LoVo (cell line): ENCODE measurements around the gene ANKRD13B.
A peak's percentile ranks its signal among the peaks of the same experiment; 100 is the strongest.

Experiments used
- DNase-seq: peaks from one replicate; pipeline ENCODE4 v3.0.0-alpha.2; 2016; ENCODE audit warnings: low spot score

ANKRD13B gene

DNA sequence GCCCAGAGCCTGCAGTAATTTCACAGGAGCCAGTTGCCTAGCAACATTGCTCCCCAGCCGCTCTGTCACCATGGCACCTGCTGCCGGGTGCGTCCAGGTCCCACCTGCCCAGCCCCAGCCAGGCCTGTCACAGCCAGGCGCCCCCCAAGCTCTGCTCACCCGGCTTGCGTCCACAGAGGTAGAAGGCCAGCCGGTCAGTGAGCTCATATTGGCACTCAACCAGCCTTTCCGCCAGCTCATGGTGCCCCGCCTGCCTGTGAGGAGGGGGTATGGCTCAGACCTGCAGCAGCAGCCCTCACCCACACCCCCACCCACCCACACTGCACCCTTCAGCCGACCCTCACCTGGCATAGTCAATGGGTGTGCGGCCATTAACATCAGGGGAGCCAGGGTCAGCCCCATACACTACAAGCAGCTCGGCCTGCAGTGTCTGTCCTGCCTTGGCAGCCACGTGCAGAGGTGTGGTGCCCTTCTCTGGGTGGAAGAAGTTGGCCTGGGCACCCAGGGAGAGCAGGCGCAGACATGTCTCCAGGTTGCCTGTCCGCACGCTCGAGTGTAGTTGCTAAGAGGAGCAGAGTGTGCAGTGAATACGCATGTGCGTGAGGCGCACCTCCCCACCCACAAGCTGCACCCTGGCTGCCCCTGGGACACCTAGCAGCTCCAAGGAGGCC is 11.2 kb upstream of the ANKRD13B start:
- DNase-seq: no peak

DNA sequence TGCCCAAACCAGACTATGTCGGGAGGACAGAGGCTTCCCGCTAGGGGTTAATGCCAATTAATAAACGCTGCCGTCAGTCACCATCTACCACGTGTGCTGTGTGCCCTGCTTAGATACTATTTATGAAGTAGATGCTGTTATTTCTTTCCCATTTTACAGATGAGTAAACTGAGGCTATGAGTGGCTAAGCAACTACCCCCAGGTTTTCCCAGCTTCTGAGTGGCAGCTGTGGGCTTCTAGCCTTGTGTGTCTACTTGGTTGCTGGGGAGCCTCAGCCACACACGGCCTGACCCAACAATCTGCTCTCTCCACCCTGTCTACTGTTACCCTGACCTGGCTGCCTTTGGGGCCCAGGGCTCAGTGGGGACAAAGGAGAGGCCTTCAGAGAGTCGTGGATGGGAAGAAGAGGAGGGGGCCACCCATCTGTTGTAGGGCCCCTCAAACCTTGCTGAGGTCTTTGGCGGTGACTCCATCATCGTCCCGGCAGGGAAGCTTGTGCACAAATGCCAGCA is 10.6 kb upstream of the ANKRD13B start:
- no peak for DNase-seq

DNA sequence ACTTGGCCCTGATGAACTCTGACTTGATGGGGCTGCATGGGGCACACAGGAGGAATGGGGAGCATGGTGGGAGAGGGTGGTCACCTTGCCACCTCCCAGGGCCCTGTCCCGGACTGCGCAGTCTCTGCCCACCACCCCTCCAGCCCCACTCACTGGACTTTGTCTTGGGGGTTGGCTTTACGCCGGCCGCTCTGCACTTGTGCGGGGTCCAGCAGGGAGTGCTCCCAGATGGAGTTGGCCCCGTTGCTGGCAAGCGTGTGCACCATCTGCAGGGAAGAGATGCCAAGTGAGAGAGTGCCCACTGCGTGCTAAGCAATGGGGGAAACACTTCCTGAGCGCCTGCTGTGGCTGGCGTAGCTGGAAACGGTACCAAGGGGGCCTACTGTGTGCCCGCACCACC is 10.2 kb upstream of the ANKRD13B start:
- DNase-seq: no peak

DNA sequence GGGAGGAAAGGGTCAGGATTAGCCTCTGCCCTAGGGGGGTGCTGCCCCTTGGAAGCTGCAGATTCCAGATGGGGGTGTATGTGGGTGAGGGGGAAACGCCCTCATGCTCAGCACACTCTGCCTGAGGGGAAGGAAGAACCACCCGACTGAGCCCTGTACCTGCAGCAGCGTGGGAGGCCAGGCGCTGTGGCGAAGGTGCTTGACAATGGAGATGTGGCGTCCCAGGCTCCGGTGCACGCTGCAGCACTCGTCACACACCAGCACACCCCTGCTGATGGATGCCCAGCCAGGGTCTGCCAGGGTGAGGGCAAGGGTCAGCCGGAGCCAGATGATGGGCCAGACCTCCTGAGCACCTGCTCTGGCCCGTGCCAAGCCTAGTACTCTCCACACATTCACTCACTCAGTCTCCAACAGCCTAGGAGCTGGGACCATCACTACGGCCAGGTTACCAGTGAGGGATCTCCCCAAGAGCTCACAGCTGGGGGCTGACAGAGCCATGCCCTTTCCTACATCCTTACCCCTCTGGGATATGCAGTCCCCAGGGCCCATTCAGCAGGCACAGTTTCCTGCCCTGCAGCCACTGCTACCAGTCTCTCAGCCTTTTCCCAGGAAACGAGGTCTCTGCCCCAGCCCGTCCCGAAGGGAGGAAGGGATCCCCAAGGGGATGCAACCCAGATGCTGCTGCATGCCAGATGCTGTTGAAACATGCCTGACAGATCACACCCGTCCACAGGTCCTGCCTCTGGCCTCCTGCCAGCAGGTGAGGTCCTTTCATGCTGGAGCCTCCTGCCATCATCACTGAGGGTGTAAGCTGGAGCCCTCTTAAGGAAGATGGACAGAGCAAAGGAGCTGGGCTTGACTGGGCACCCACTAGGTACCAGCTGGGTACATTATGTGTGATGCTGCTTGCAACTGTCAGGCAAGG is 9.3 kb upstream of the ANKRD13B start:
- DNase-seq: no peak

DNA sequence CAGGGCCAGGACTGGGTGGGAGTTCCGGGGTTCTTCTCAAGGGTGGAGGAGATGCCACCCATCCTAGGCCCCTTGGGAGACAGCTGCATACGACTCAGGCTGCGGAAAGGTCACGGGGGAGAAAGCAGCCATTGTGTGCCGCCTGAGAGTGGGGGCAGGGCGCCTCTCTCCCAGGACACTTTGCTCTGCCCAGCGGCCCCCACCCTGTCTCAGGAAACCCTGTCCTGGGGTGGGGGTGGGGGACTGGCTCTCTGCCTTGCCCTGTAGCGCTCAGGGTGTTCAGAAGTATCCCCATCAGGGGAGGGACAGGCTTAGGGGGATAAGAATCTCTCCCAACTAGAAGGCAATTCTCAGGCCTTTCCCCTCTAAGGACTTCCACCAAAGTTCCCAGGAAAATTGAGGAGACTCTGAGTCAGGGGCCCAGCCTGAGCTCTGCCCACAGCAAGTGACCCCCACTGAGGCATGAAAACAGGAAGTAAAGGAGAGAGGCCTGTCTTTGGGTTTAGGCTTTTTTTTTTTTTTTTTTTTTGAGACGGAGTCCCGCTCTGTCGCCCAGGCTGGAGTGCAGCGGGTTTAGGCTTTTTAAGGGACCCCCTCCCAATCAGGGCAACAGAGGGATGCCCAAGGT is 8.4 kb upstream of the ANKRD13B start:
- DNase-seq: no peak

DNA sequence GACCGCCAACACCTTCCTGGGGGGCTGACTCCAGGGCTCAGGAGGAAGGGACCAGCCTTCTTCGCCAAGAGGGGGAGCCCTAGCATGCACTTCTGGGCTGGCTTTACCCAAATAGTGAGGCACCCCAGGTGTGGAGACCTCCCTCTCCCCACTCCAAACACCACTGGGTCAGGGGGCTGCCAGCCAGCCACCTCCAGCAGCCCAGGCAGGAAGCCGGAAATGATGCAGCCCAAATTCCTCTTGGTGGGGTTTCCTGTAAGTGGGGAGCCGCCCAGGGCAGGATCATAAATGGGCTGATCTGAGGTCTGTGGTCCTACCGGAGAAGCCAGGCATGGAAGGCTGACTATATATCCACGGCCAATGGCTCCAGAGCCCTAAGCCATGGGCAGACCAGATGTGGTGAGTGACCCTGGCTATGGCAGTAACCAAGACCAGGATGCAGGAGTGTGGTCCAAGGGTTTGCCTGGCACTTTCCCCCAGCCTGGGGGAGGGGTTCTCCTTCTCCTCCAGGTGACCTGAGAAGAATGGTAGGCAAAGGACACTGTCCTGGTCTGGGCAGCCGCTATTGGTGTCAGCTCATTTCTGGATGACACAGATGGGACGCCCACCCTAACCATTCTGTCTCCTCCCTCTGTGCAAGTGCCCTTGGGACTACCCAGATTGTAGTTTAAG is 7.7 kb upstream of the ANKRD13B start:
- no peak for DNase-seq

DNA sequence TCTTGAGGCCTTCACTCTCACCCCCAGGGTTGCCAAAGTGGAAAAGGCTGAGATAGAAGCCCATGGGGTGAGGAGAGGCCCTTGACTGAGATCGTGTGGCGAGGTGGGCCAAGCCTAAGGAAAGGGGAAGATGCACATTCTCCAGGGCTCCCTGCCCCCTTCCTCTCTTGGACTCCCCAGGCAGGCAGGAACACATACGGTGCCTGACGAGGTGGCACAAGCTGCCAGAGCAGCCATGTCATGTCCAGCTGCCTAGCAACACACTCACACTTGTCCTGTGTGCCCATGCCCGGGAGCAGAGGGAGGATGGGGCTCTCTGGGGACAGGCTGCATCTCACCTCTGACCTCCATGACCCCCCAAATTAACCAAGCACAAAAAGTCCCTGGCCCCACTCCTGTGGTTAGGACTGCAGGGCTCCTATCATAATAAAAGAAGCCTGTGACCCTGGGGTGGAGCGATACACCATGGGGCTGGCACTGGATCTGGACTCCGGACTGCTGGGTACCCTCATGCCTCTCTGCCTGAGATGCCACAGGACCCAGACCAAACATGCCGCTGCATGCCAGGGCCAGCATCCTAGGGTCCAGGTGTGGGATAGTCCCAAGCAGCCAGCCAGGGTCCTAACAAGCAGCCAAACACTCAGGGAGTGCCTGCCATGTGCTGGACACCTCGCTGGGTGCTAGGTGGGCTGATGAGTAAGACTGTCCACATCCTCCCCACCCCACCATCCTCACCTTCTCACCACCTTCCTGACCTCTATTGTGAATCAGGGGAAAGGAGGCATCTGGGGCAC is 6.1 kb upstream of the ANKRD13B start:
- no peak for DNase-seq

DNA sequence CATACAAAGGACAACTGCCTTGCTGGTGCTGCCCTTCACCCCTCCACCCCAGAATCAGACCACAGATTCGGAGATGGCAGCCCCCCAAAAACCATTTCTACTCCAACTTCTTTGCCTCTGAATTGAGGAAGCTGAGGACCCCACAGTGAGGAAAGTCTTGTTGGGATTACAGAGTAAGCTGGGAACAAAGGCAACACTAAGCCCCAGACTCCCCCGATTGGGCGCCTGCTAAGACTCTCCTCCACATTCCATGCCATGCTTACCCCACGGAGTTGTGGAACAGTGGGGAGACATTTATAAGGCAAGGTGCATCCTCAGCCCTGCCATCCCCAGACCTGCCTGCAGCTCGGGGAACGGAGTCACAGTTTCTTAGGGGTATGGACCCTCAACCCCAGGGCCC is 5.3 kb upstream of the ANKRD13B start:
- no peak for DNase-seq

DNA sequence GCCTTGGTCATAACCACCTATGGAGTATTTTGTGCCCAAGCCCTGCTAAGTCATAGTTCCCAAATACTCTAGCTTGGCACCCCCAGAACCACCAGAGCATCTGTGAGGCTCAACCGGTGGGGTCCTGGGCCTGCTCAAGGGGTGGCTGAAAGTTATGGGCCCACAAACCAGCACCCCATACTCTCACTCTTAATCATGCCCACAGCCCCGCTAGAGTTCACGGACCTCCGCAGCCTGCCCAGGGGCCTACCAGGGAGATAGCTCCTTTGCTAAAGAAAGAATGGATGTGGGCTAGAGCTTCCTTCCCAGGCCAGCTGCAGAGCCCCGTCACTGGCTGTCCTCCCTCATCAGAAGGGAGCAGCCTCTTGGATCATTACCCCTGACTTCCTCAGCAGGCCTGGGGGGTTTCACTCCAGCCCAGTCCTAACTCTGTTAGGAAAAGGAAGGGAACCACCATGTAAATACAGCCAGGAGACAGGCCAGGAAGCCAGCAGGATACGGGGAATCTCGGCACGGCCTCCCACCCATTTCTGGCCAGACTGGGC is 4.8 kb upstream of the ANKRD13B start:
- DNase-seq: no peak

DNA sequence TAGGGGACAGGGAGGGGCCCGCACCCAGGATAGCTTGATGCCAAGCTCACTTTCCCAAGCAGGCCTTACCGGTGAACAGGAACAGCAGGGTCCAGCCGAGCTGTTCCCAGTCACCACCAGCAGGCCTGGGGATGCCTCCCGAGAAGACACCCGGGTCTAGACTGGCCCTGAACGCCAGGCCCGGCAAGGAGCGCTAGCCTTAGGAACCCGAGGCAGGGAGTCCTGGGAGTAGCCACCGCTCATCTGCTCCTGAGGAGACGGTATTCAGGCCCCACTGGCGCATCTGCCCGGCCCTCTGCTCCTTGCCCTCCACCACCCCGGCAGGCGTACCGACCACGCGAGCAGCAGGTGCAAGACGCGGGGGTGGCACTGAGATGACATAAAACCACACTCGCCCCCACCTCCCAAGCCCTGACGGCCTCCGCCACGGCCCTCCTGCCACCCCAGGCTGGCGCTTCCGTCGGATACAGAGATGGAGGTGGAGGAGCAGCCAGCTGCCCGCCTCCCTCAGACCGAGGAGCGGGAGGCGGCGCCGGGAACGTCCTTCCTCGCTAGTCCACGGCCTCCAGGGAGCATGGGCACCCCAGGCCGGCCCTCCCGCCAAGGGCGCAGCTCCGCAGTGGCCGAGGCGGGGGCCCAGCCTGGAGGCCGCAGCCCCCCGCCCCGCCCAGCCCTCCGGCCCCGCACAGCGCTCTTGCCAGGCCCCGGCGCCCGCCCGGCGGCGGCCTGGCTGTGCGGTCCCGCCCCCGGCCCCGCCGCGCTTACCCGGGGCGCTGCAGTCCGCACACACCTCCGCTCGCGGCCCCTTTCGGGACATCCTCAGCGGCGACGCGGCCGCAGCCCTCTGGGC is 4.1 kb upstream of the ANKRD13B start:
- no peak for DNase-seq

DNA sequence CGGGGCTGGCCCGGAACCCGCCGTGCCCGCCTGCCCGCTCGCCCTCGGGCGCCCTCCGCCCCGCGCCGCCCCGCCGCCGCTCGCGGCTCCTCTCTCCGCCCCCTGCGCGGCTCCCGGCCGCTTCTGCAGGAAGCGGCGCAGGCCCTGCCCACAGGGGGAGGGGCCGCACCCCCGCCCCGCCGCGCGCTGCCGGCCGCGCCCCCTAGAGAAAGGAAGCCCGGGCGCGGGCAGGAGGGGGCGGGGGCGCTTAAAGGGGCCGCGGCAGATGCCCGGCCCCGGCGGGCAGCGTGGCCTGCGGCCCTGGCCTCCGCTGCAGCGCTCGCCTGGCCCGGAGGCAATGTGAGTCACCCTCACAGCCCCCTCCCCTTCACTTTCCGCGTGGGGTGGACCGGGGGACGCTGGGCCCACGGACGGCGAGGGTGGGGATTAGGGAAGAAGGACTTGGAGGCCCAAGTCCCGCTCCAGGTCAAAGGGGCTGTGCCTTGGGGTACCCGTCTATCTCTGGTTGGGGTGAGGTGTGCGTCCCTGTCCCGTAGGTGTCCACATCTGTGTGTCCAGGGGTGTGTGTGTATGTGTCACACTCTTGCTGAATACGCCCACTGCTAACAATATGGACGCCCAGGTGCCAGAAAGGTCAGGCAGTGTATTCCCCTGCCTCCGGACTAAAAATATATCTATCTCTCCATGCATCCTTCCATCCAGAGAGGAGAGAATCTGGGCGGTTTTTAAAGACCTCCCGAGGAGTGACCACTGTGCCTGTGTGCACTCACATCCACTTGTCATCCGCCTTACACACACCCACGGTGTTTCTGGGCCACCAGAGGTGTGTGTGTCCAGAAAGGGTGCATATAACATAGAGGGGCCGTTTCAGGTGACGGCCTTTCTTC is 3.2 kb upstream of the ANKRD13B start, which contains the start of gene GIT1:
Gene GIT1 (minus strand): TSS at position 125 of the 887 bp plus-strand sequence. CDS start 270 bp downstream, outside the sequence.
- peak; percentile 89 for DNase-seq

DNA sequence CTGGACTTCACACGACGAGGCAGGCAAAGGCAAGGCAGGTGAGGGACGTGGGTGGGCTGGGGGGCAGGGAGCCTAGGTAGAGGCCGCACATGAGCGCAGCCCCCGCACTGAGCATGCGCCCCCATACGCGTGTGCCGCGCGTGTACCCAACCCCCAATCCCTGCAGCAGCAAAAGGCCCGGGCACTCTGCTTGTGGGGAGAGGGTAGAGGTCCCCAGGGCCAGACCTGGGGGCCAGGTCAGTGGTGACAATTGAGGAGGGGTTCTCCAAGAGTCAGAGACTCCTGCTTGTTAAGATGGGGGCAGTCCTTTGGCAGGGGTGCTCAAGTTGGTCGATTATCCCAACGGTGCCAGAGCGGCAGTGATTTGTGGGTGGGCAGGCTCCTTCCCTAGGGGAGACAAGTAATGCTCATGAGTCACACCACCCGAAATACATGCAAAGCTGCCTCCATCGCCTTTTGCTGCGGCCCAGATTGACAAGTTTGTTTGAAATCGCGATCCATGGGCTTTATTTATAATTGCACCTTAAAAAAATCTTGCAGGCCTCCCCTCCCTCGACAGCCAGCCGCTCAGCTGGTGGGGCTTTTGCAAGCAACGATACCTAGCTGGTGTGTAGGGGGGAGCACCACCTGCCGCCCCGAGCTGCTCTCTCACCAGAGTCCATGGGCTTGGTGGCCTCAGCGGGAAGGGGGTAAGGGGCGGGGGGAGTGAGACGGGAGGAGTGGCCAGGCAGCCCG is 2.4 kb upstream of the ANKRD13B start:
- DNase-seq: no peak

DNA sequence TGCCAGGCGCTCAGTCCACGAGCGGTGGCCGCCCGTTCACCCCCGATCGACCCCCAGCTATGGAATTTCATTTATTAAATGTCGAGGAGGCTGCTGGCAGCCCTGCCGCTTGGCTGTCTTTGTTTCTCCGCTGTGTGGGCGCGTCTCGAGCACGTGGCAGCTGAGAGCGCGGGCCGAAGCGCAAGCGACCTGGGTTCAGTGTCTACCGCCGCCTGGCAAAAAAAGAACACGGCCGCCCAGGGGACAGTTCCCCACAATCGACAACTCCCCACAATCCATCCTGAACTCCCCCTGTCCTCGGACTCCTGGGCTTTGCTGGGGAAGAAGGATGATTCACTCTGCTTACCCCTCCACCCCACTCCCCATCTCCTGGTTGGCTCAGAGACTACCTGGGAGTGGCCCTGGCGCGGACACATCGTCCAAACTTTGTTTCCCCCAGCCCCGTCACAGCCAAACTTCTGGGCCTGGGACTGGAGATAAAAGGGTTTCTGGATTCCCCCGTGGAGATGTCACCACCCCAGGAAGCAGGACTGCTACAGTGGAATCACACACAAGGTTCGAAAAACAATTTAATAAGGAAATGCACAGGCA is 1.7 kb upstream of the ANKRD13B start:
- DNase-seq: no peak

DNA sequence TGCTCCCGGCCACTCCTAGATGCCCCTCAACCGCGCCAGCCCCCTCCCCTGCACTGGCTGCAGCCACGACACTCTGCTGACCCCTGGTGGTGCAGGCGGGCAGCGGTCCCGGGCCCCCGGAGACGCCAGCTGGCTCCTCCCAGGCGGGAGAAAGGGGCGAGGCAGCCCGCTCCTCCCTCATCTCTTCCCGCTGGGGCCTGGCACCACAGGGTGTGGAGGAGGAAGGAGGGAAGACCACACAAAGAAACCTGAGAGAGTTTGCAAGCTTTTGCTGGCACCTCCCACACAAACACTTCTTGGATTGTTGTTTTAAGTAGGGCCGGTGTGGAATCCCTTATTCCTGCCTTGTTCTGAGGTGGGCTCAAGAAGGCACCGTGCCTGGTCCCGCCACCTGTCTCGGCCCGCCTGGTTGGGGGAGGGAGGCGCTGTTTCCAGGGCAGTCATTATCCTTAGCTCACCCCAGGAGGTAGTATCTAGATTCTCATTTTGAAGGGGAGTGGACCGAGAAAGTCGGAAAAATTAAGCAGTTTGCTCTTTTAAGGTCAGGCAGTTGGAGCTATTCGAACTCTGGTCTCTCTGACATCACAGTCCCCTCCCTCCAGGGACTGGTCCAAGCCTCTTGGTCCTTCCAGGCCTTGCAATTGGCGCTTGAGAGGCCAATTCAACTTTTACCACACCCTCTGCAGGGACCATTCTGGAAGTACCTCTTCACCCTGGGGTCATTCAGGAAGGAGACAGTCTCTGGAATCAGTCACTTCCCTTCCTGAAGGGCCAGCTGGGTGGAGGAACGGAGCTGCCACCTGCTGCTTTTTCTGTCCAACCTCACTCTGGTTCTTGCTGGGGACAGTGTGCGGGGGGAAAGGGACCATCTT is 959 bp upstream of the ANKRD13B start:
- peak; percentile 90 for DNase-seq

DNA sequence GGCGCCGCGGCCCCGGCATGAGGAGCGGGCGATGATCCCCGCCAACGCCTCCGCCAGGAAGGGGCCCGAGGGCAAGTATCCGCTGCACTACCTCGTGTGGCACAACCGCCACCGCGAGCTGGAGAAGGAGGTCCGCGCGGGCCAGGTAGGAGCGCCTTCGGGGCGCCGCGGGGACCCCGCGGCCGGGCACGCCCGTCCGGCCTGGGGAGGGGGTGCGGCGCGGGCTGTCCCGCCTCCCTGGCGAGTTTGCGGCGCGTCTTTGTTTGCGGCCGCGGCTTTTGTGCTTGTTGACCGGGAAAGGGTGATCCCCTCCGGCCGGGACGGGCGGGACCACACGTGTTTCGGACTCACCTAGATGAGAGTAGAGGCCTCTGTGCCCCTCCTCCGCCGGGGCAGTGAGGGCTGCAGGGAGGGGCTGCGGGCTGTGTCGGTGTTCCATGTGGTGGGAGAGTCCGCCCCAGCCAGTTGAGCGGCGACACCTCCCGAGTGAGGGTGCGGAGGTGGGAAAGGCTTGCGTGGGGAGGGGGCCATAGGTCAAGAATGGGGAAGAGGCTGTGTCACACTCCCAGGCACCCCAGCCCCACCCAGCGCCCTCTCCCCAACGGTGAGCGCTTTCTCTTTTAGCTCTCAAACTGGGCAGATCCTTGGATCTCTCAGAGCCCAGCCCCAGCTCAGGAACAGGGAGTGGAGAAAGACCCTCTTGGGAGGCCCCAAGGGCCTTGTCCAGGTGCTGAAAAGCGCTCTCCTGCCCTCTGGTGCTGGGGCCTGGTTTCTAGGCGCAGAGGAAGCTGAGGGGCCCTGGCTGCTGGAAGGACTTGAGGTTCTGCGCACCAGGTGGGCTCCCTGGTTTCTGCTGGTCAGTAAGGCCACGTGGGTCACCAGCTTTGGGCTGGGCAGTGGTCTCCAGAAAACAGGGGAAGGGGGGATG is 923 bp downstream of the ANKRD13B start:
- DNase-seq: peak; percentile 39
